OCI-LY3 (cell line): ENCODE data around the gene KTI12.

ENCODE experiments used
- CTCF ChIP-seq: fragments of 200-600, 300-600 bp; sonication (generic); IDR thresholded peaks from 2 replicates; pipeline ENCODE4 v1.5.1; 2014; ENCODE audit warnings: antibody characterized with exemption, low read length, low read depth
- EZH2phosphoT487 ChIP-seq: fragments of 200-600 bp; shearing (Covaris generic); IDR thresholded peaks from 2 replicates; pipeline ENCODE4 v1.6.1; 2018; ENCODE audit warnings: antibody characterized with exemption, mixed run types, low read depth

GRCh38 chr1:52055866-52056162, 22.2 kb upstream of the KTI12 start:
- no peak for TF ChIP-seq CTCF
- no peak for TF ChIP-seq EZH2phosphoT487
